Muscle of back (tissue), 11 donors: Measurements from ENCODE around the gene UGT1A9. TPM values are rescaled to one million over a fixed set of nuclear protein-coding genes. Genes with fewer than 3 reads are reported as not detected.
"Not testable (repeated sequence)": the region's sequence is repeated elsewhere in the genome, so short reads cannot be mapped to it uniquely, and the experiment has no call there.

Source experiments
- DNase-seq, 3 donors: peaks; one replicate each; pipeline versions ENCODE4 v3.0.0 to v3.0.0-alpha.2; 2013
- polyA plus RNA-seq, 10 donors: library from polyadenylated mRNA; unstranded; fragments of 120-200 nt; gene quantifications; one replicate each; pipeline ENCODE4 v1.2.1, GENCODE V29; 2013; ENCODE audit not compliant: insufficient read length in 10 of 10

Gene UGT1A9
- polyA plus RNA-seq, 10 donors, result not detected

GRCh38 chr2:233711312-233712008, 39.8 kb downstream of the UGT1A9 start:
- peak; percentile 33 to 56 (median 42) for DNase-seq

- DNase-seq, result no peak
These were observed 41.0 kb downstream of the UGT1A9 start, which contains the start of gene UGT1A5 for GRCh38 chr2:233712611-233713261. Gene UGT1A5, plus strand, starts transcription at chr2:233712907. Its CDS starts 85 bp downstream, at chr2:233712992.

GRCh38 chr2:233713262-233713615, 41.5 kb downstream of the UGT1A9 start:
- no peak for DNase-seq

GRCh38 chr2:233714121-233714520, 42.4 kb downstream of the UGT1A9 start:
- DNase-seq, result no peak

- no peak for DNase-seq
These were observed 46.9 kb downstream of the UGT1A9 start, which contains the start of gene UGT1A4 for GRCh38 chr2:233718552-233718951. Gene UGT1A4, plus strand, starts transcription at chr2:233718736. Its CDS starts 85 bp downstream, at chr2:233718821.

GRCh38 chr2:233728723-233729301, 57.1 kb downstream of the UGT1A9 start, which contains the start of gene UGT1A3:
Gene UGT1A3, plus strand, starts transcription at chr2:233729042. Its CDS starts 85 bp downstream, at chr2:233729127.
- DNase-seq, result no peak

GRCh38 chr2:233736868-233737653, 65.4 kb downstream of the UGT1A9 start:
- not testable (repeated sequence) for DNase-seq

GRCh38 chr2:233740870-233741269, 69.2 kb downstream of the UGT1A9 start:
- DNase-seq, result no peak

- no peak for DNase-seq
These were observed 72.0 kb downstream of the UGT1A9 start for GRCh38 chr2:233743464-233744259.

- no peak for DNase-seq
These were observed 73.5 kb downstream of the UGT1A9 start for GRCh38 chr2:233745073-233745755.

GRCh38 chr2:233745838-233746237, 74.1 kb downstream of the UGT1A9 start:
- not testable (repeated sequence) for DNase-seq

- DNase-seq, result no peak
These were observed 75.0 kb downstream of the UGT1A9 start for GRCh38 chr2:233746475-233747282.

- DNase-seq, result no peak
These were observed 75.5 kb downstream of the UGT1A9 start for GRCh38 chr2:233747283-233747544.

- not testable (repeated sequence) for DNase-seq
These were observed 79.0 kb downstream of the UGT1A9 start for GRCh38 chr2:233750689-233751088.

GRCh38 chr2:233751212-233752009, 79.7 kb downstream of the UGT1A9 start:
- DNase-seq, result not testable (repeated sequence)

GRCh38 chr2:233754872-233755611, 83.3 kb downstream of the UGT1A9 start:
- no peak for DNase-seq

- no peak for DNase-seq
These were observed 84.9 kb downstream of the UGT1A9 start for GRCh38 chr2:233756429-233757081.

GRCh38 chr2:233758141-233758540, 86.4 kb downstream of the UGT1A9 start:
- no peak for DNase-seq
